NOMO-1 treated with dmso at 0.1 percent for 144 hours (cell line): ENCODE data around the gene ETFRF1.

ENCODE experiments used
- DNase-seq: peaks from one replicate; lab custom pipeline; 2025; ENCODE audit not compliant: unreplicated experiment; lab: John Stamatoyannopoulos, UW

Gene ETFRF1

GRCh38 chr12:25208554-25208953, 13.5 kb downstream of the ETFRF1 start:
- DNase-seq: no peak

- DNase-seq: no peak
These were observed 18.3 kb downstream of the ETFRF1 start for GRCh38 chr12:25213338-25213737.

GRCh38 chr12:25236190-25236589, 41.2 kb downstream of the ETFRF1 start:
- DNase-seq: no peak

GRCh38 chr12:25236626-25237025, 41.6 kb downstream of the ETFRF1 start:
- DNase-seq: no peak

- no peak for DNase-seq
These were observed 46.4 kb downstream of the ETFRF1 start for GRCh38 chr12:25241167-25242020.

GRCh38 chr12:25242981-25243679, 48.1 kb downstream of the ETFRF1 start:
- no peak for DNase-seq

GRCh38 chr12:25243680-25243990, 48.6 kb downstream of the ETFRF1 start:
- no peak for DNase-seq

GRCh38 chr12:25245491-25245890, 50.5 kb downstream of the ETFRF1 start:
- no peak for DNase-seq

GRCh38 chr12:25248137-25248536, 53.1 kb downstream of the ETFRF1 start:
- no peak for DNase-seq

GRCh38 chr12:25248732-25249131, 53.7 kb downstream of the ETFRF1 start:
- DNase-seq: no peak

- peak; percentile 43 for DNase-seq
These were observed 55.1 kb downstream of the ETFRF1 start for GRCh38 chr12:25249931-25250738.

GRCh38 chr12:25250744-25251730, 56.0 kb downstream of the ETFRF1 start, which contains the start of gene KRAS:
Gene KRAS (minus strand): TSS chr12:25250929.
- DNase-seq: peak; percentile 98

- DNase-seq: no peak
These were observed 56.7 kb downstream of the ETFRF1 start for GRCh38 chr12:25251769-25252168.

- no peak for DNase-seq
These were observed 57.9 kb downstream of the ETFRF1 start for GRCh38 chr12:25252946-25253345.

GRCh38 chr12:25253371-25254068, 58.5 kb downstream of the ETFRF1 start:
- DNase-seq: no peak

- DNase-seq: no peak
These were observed 59.3 kb downstream of the ETFRF1 start for GRCh38 chr12:25254271-25254880.
